ENCODE results near the gene DESI2.
"Not testable (repeated sequence)": the region's sequence is repeated elsewhere in the genome, so short reads cannot be mapped to it uniquely, and the experiment has no call there.

Gene DESI2

DNA sequence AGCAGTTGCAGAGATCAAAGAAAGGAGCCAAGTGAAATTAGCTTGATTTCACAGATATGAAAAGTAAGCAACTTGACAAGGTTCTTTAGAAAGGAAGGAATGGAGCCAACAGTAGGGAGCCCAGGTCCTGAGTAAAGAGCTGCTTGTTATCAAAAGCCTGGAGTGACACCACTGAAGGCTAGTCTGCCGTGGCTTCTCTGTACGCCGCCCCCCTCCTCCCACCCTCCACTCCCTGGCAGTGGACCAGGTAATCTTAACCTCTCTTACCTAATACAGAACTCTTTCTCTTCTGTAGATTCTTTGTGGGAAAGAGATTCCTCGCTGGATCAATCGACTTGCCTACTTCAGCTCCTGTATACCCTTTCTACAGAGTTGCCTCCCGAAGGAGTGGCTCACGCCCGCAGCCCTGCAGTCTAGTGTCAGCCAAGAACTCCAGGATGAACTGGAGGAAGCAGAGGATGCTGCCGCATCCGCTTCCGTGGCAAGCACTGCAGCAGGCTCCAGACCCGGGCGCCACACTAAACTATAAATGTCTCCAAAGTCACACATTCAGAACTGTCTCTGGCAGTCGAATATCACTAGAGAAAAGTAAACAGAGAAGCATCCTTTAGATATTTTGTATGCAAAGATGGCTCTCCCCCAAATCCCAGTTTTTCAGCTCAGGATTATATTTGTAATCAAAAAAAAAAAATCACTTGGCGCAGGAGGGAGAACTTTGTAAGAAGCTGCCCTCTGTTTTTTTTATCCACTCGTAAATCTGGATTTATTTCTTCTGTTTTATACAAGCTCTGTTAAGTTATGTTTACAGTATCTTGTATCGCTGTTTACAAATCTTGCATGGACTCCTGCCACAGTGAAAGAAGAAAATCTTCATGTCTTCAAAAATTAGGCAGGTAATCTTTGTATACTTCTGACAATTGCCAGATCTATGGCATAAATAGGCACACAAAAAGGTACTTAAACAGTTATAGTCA lies 52.6 kb downstream of the DESI2 start:
- DNase-seq (ENCODE audit: low spot score), result no peak

DNA sequence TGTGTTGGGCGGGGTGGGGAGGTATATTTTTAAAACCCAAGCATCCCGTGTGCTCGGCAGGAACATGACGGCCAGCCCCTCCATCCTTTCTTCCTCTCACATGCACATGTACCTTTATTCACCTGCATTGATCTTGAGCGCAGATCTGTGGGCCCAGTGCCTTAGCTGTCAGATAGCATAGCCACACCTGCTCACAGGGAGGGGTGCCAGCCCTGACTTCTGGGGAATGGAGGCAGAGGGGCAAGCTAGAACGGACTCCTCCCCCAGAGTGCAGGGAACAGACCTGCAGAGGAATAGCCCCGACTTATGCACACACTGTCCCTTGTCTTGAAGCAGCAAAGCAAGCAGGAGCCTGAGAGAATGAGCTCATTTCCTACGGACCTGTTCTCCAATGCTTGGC lies 56.1 kb downstream of the DESI2 start:
- DNase-seq (ENCODE audit: low spot score), result no peak

DNA sequence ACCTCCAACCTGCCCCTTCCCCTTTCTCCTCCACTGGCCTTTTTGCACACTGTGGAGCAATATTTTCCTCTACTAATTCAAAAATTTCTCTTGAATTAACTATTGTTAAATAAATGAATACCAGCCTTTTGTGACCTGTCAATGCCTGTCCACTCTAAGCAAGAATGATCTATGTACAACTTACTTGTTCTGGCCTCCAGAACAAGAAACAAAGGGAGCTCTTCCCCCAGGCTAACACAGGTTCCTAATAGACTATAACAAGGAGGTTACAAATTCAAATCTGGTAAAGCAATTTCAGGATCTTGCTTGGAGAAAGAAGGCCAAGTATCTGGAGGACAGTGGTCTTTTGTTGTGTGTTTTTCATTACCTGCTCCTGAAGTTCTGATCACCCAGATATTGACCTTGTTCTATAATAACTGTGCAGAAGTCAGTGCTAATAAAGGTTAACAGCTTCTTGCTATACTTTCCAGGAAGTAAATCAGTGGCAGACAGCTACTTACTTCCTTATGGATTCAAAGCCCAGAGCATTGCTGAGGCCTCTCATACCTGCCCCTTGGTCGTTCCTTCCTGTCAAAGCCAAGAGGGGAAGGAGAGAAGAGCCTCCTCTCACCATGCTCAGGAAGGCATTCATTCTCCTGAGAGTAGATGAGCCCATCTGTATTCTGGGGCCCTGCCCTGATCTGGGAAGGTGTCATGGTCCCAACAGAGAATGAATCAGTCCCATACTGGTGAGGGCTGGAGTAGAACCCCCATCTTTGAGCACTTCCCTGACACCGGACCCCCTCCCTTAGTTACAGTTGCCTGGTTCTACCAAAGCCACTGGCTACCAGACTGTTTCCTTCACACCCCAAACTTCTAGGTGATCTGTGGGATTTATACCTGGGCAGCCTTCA lies 56.8 kb downstream of the DESI2 start:
- DNase-seq (ENCODE audit: low spot score), result no peak

DNA sequence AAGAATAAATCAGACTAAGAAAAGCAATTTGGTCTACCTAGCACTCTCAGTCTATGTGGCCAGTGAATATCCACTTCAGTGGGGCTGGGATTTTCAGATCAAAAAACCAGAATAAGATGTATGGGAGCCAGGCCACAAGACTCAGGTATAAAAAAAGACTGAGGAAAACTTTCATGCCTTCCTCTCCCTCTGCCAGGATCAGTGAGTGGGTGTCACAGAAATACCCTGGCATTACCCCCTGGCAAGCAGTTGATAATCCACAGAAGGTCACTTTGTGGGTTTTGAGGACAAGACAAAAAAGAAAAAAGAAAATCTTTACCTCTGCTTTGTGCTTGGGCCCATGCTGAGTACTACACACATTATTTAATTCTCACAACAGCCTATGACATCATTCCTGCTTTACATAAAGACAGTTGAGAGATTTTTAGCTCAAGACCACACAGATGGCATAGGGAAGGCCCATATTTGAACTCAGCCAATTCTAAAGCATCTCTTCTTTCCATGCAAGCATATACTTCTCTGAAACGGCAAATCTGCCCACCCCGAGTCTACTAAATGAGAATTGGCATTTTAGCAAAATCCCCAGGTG lies 57.6 kb downstream of the DESI2 start:
- DNase-seq (ENCODE audit: low spot score), result no peak

DNA sequence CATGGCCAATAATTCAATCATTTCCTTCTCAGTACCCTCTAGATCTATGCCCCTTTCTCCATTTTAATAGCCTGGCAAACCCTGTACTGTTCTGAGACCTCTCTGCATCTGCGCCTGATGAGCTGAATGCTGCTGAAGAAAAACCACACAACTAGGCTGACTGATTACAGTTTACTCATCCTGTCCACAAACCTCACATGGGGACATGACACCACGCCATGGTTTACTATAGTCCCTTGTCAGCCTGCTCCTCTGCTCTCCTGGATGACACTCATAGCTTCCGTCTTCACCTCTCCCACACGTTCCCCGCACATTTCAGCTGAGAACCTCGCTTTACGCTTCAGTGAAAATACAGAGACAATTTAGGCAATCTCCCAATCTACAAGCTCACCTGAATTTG lies 59.7 kb downstream of the DESI2 start:
- DNase-seq (ENCODE audit: low spot score), result no peak

DNA sequence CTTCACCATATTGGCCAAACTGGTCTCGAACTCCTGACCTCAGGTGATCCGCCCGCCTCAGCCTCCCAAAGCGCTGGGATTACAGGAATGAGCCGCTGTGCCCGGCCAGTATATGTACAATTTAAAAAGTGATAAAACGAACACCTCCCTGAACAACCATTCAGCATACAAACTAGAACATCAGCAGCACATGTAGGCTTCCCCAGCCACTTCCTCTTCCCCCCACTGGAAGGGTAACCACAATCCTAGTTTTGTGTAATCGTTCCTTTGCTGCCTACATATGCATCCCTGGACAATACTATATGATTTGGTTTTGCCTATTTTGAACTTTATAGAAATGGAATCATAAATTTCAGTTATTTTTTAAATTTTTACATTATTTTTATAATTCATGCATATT lies 60.4 kb downstream of the DESI2 start:
- DNase-seq (ENCODE audit: low spot score), result no peak

DNA sequence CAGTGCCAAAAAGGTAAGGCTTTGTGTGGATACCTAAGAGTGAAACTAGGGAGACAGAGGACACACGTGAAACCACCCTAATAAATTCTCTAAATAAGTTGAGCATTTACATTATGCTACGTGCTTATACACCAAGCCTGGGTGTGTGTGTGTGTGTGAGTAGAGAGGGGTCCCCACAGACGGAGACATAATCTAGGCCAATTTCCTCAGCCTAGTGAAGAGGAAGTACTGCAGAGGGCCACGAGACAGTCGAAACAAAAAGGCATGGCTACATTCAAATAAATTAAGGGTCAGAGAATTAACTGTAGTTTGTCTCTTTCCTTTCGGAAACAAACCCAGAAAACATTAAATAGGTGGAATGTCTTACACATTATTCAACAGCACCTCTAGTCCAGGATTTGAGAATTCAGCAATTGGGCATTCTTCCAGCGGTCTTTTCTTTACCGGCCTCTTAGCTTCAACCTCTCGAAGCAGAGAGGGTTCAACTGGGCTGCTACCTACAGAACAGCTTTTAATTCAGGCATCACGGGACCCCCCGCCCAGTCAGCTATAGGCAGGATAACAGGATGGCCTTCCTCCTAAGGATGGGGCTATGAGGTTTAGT lies 75.0 kb downstream of the DESI2 start:
- DNase-seq (ENCODE audit: low spot score), result no peak

DNA sequence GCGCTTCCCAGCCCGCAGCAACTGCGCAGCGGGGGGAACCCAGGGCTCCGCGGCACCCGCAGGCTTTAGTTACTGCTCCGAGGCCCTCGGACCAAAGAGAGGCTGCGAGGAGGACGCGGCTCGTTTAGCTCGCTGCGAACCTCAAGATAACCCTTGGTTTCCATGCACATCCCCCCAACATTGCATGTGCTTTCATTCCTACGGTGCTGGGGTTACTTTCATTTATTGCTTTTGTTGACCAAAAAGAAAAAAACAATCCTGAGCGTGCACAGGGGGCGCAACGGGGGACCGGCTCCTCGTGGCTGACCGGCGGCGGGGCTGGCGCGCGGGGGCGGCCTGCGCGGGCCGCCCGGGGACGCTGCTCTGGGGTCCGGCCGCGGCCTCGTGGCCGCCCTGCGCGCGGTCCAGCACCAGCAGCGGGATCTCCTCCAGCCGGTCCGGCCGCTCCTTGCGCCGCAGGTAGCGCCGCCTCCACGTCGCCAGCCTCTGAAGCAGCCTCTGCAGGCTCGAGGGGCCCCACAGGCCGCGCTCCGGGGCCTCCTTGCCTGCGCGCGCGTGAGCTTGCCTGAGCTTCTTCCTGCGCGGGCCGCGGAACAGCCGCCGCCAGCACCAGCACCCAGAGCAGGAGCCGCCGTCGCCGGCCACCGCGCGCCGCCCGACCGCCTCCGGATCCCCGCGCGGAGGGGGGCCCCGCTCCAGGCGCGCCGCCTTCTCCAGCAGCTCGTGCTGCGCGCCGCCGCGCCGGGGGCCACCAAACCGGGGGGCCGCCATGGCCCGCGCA lies 77.4 kb downstream of the DESI2 start:
- DNase-seq (ENCODE audit: low spot score), result peak; percentile 81

DNA sequence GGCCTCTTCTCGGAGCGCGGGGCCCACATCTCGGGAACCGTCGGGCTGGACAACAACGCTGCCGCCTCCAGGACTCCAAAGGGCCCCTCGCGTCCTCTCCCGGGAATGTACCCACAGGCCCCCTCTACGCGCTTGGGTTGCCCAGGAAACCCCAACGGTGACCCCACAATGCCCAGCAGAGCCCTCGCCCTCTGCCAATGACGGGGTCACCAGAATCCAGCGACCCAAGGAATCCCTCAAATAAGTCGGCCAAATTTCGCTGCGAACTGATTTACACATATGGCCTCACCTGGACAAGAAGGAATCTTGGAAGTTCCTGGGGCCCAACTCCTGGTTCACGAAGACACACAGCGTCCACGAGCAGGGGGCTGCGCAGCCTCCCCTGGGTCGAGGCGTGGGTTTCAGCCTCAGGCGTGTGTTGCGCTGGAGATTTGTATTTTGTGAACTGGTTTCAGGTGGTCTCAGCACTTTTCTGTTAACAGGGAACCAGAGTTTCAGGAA lies 78.1 kb downstream of the DESI2 start:
- no peak for DNase-seq (ENCODE audit: low spot score)

DNA sequence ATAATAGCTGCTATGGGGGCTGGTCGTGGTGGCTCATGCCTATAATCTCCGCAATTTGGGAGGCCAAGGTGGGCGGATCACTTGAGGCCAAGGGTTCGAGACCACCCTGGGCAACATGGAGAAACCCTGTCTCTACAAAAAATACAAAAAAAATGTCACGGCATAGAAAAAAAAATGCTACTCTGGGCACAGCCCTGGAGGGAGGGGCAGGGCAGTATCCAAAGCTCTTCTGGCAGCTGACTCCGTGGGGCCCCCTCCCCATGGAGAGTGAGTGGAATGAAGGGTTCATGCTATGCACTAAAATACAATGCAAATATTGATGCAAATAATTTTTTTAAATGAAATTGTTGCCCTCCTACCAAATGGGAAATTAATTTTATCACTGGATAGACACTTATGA lies 78.7 kb downstream of the DESI2 start:
- DNase-seq (ENCODE audit: low spot score), result no peak

DNA sequence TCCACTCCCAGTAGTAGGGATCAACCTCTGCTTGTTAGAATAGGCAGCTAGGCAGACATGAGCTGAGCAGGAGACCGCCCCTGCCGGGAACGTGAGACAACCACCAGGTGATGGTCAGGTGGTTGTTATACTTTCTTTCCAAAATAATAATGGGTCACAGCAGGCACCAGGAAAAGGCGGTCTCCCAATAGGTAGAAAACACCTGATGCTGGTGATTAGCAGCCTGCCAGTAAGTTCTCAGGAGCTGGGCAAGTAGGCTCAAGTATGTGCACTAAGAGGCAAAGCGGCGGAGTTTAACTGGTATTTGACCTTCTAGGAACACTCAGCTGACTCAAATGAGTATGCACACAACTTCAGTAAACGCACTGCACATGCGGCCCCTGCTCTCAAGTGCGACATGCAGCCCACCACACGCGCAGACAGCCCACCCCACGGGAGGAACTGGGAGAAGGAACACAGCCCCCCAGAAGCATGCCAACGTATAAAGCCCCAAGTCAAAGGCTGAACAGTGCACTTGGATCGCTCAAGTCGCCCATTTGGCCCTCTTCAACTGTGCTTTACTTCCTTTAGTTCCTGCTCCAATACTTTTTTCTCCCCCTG lies 80.0 kb downstream of the DESI2 start:
- DNase-seq (ENCODE audit: low spot score), result no peak

DNA sequence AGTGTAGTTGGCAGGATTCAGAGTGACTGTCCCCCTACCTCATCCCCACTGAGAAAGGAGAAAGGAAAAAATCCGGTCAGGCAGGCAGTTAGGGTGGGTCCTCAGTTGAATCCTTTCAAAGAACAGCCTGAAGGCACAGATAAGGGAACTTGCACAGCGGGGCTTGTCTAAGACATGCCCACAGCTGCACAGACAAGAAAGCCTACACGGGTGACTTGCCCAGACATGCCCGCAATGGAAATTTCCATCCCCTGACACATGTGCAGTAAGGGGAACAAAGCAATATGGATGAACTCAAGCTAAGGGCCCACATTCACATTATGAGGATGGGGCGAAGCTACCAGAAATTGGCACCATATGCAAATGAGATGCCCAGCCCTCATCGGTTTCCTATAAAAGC lies 82.5 kb downstream of the DESI2 start:
- no peak for DNase-seq (ENCODE audit: low spot score)

DNA sequence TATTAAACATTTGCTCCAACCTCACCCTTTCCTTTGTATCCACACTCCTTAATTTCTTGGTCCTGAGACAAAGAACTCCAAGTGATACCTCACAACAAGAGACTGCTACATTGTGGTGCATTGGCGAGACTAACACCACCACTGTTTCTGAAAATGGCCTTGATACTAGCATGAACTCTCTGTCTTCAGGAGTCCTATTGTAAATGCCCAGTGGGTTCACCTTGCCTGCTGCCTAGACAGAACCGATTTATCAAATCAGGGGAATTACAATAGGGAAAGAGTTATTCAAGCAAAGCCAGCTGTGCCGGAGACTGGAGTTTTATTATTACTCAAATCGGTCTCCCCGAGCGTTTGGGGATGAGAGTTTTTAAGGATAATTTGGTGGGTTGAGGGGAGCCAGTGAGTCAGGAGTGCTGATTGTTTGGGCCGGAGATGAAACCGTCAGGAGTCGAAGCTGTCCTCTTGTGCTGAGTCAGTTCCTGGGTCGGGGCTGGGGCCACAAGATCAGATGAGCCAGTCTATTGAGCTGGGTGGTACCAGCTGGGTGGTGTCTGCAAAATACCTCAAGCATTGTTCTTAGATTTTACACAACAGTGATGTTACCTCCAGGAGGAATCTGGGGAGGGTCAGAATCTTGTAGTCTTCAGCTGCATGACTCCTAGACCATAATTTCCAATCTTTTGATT lies 83.1 kb downstream of the DESI2 start:
- no peak for DNase-seq (ENCODE audit: low spot score)

DNA sequence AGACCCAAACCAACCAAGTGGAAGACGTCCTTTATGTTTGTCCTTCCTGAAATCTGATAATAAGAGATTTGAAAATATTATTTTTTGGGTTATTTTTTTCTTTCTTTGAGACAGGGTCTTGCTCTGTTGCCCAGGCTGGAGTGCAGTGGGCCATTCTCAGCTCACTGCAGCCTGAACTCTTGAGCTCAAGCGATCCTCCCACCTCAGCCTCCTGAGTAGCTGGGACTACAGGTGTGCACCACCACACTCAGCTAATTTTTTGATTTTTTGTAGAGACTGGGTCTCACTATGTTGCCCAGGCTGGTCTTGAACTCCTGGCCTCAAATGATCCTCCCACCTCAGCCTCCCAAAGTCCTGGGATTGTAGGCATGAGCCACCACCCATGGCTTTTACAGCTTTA lies 86.2 kb downstream of the DESI2 start:
- DNase-seq (ENCODE audit: low spot score), result not testable (repeated sequence)

DNA sequence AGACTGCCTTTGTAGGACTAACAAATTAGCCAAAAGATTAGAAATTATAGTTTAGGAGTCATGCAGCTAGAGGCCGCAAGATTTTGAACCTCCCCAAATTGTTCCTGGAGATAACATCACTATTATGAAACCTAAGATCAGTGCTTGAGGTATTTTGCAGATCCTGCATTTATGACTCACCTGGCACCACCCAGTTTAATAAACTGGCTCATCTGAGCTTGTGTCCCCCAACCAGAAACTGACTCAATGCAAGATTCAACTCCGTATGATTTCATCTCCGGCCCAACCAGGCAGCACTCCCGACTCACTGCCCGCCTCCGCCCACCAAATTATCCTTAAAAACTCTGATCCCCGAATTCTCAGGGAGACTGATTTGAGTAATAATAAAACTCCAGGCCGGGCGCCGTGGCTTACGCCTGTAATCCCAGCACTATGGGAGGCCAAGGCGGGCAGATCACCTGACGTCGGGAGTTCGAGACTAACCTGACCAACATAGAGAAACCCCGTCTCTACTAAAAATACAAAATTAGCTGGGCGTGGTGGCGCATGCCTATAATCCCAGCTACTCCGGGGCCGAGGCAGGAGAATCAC lies 87.2 kb downstream of the DESI2 start:
- DNase-seq (ENCODE audit: low spot score), result not testable (repeated sequence)

DNA sequence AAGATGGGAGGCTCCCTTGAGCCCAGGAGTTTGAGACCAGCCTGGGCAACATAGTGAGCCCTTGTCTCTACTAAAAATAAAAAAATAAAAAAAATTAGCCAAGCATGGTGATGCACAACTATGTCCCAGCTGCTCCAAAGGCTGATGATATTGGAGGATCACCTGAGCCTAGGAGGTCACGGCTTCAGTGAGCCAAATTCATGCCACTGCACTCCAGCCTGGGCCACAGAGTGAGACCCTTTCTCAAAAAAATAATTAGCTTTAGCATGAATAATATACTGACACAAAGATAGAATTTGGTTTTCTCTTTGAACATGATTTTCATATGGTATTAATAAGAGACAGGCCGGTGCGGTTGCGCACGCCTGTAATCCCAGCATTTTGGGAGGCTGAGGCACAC lies 88.8 kb downstream of the DESI2 start:
- DNase-seq (ENCODE audit: low spot score), result no peak

DNA sequence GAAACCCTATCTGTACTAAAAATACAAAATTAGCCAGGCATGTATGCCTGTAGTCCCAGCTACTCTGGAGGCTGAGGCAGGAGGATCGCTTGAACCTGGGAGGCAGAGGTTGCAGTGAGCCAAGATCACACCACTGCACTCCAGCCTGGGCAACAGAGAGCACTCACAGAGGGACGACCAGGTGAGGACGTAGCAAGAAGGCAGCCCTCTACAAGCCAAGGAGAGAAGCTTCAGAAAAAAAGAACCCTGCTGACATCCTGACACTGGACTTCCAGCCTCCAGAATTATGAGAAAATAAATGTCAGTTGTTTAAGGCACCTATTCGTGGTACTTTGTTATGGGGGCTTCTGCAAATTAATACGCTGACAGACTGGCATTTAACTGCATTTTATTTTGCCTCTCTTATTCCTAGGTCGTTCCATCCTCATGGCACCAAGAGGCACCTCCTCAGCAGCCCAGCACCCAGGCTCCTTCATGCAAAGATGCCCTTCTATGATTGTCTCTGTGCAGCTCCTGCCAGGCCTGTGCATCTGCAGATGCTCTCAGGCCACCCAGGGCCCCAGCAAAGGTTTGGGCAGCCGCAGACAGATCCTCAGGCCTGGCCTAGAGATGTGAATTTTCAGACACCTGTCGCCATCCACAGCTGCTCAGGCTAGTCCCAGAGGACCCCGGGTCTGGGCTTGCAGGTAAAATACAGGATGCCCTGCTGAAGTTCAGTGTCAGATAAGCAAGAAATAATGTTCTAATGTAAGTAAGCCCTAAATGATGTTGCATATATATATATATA lies 96.5 kb downstream of the DESI2 start:
- no peak for DNase-seq (ENCODE audit: low spot score)

DNA sequence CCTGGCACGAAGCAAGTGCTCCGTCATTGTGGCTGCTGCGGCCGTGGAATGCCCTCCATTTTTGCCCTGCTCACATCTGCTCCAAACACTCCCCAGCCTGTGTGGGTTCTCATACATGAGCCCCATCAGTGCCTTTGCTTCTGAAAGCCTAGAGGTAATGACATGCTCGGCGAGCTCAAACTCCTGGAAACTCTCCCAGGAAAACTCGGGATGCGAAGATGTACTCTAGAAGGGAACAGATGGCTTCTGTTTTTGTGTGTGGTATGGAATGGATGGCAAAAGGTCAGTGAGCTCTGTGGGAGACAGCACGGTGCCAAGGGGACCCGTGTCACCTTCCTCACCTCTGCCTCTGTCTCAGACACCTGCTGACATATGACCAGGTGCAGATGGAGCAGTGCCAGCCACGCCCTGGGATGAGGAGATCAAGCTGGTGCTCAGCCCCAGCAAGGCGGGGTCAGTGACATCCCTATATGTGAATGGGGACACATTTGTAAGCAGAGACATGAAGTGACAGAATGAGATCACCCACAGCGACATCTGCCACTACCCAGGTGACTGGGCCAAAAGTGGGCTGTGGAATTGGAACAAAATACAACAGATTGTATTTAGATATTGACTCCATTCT lies 98.5 kb downstream of the DESI2 start:
- no peak for DNase-seq (ENCODE audit: low spot score)
